Measurements from ENCODE around the gene STK24.

DNA sequence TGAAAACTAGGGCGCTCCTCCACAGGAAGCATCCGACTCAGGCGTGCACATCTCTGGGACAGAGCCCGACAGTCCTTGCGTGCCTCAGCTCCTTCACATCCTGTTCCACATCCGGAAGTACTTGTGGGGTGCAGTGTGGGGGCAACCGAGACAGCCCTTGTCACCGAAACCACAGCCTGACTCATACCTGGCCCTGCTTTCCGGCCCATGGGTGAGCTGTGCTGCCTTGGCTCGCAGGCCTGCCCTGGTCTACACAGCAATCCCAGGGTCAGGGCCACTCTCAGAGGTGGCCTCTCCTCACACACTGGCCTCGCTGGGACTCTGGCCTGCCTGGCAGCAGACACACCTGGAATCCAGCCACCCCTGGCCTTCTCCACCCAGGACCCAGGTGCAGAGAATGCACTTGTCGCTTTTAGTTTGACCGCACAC lies 100.4 kb downstream of the STK24 start:
- TF ChIP-seq, protein P1, sequence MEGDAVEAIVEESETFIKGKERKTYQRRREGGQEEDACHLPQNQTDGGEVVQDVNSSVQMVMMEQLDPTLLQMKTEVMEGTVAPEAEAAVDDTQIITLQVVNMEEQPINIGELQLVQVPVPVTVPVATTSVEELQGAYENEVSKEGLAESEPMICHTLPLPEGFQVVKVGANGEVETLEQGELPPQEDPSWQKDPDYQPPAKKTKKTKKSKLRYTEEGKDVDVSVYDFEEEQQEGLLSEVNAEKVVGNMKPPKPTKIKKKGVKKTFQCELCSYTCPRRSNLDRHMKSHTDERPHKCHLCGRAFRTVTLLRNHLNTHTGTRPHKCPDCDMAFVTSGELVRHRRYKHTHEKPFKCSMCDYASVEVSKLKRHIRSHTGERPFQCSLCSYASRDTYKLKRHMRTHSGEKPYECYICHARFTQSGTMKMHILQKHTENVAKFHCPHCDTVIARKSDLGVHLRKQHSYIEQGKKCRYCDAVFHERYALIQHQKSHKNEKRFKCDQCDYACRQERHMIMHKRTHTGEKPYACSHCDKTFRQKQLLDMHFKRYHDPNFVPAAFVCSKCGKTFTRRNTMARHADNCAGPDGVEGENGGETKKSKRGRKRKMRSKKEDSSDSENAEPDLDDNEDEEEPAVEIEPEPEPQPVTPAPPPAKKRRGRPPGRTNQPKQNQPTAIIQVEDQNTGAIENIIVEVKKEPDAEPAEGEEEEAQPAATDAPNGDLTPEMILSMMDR (IDR thresholded peaks at IDR 0.05) = no peak
- TF ChIP-seq POLR2A (IDR thresholded peaks at IDR 0.05) = no peak
